Ascending aorta (tissue), 2 donors: ENCODE data around the gene ISG20. TPM values are rescaled to one million over a fixed set of nuclear protein-coding genes. Genes with fewer than 3 reads are reported as not detected.
"Not testable (repeated sequence)": the region's sequence is repeated elsewhere in the genome, so short reads cannot be mapped to it uniquely, and the experiment has no call there.

ENCODE experiments used
- DNase-seq, 2 donors: peaks; one replicate each; pipeline ENCODE4 v3.0.0-alpha.2; 2019; ENCODE audit warnings: low spot score in 2 of 2
- H3K27ac ChIP-seq, 2 donors: fragments of 200-600 bp; sonication (generic); one replicate each; pipeline ENCODE4 v1.5.1; 2016 to 2017; ENCODE audit warnings: mild to moderate bottlenecking in 1 of 2
- H3K27me3 ChIP-seq: fragments of 200-600 bp; sonication (generic); one replicate; pipeline ENCODE4 v1.5.1; 2017
- H3K36me3 ChIP-seq, 2 donors: fragments of 200-600 bp; sonication (generic); one replicate each; pipeline ENCODE4 v1.5.1; 2016
- H3K4me1 ChIP-seq, 2 donors: fragments of 200-600 bp; sonication (generic); one replicate each; pipeline ENCODE4 v1.5.1; 2016 to 2017; ENCODE audit warnings: mild to moderate bottlenecking in 1 of 2
- H3K4me3 ChIP-seq, 2 donors: fragments of 200-600 bp; sonication (generic); one replicate each; pipeline ENCODE4 v1.5.1; 2016 to 2017; ENCODE audit warnings: mild to moderate bottlenecking in 1 of 2
- H3K9me3 ChIP-seq, 2 donors: fragments of 200-600 bp; sonication (generic); one replicate each; pipeline ENCODE4 v1.5.1; 2016
- CTCF ChIP-seq, 3 experiments: fragments of 200-600 bp in 2 of 3; fragments of 450-650 bp in 1 of 3; sonication (generic) in 2 of 3; IDR thresholded peaks; one replicate each; pipeline ENCODE4 v1.5.1; 2016 to 2019; ENCODE audit warnings: antibody characterized with exemption in 3 of 3, mild to moderate bottlenecking in 1 of 3, moderate library complexity in 1 of 3
- intact Hi-C: fragments of 100-400 bp; cut with DNase I; formaldehyde crosslinking; loops from one replicate; pipeline ENCODE4 v1.15.1; 2023
- total RNA-seq: library from RNA; depleted of rRNA; stranded (reverse); fragments of >200 nt; gene quantifications from one replicate; pipeline ENCODE4 v1.1.0, GENCODE V29; 2016

ISG20 gene
- total RNA-seq, 1 donor from 2014 or later = 5.3 TPM

DNA sequence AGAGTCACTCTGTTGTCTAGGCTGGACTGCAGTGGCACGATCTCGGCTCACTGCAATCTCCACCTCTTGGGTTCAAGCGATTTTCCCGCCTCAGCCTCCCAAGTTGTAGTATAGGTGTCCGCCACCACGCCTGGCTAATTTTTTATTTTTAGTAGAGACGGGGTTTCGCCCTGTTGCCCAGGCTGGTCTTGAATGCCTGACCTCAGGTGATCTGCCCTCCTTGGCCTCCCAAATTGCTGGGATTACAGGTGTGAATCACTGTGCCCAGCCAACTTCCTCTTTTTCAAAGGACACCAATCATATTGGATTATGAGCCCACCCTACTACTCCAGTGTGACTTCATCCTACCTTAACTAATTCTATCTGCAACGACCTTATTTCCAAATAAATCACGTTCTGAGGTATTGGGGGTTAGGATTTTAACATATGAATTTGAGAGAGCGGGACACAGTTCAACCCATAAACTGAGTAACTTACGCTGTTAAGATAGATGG is 3.2 kb downstream of the ISG20 start:
- no peaks in the 10 kb centered on the region for H3K36me3 ChIP-seq

DNA sequence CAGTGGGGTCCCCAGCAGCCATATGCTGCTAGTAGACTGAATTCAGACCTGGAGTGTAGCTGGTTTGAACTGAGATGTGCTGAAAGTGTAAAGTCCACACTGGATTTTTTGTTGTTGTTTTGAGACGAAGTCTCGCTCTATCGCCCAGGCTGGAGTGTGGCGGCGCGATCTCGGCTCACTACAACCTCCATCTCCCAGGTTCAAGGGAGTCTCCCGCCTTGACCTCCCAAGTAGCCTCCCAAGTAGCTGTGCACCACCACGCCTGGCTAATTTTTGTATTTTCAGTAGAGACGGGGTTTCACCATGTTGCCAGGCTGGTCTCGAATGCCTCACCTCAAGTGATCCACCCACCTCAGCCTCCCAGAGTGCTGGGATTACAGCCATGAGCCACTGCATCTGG is 3.7 kb downstream of the ISG20 start:
- H3K27ac ChIP-seq, H3K4me3 ChIP-seq, H3K27me3 ChIP-seq, H3K9me3 ChIP-seq, intact Hi-C loops, H3K36me3 ChIP-seq: not testable (repeated sequence)
- DNase-seq = peak in 1 of 2 donors; percentile 3
- H3K4me1 ChIP-seq = peaks cover 0 to 15% of the 10 kb centered on the region in 2 donors

More for the DNA sequence above, 3.2 kb downstream of the ISG20 start:
- Histone ChIP-seq H3K4me1 (peaks cover 0 to 15% of the 10 kb centered on the region in 2 donors), H3K9me3 (no peaks in the 10 kb centered on the region), H3K4me3 (no peak overlapping the region), H3K27ac (no peak overlapping the region), H3K27me3 (no peaks in the 10 kb centered on the region)
- intact Hi-C loops = no loop called here
- TF ChIP-seq CTCF (IDR thresholded peaks at IDR 0.05) = no peak
- no peak for DNase-seq

- H3K9me3 ChIP-seq = no peaks in the 10 kb centered on the region
- TF ChIP-seq CTCF (IDR thresholded peaks at IDR 0.05) = no peak
- H3K4me1 ChIP-seq = no peaks in the 10 kb centered on the region
- no peak overlapping the region for H3K27ac ChIP-seq
- DNase-seq = peak; percentile 2 to 27
- intact Hi-C loops = no loop called here
- H3K27me3 ChIP-seq = no peaks in the 10 kb centered on the region
- no peak overlapping the region for H3K4me3 ChIP-seq
- H3K36me3 ChIP-seq = no peaks in the 10 kb centered on the region
Observed at GRCh38 chr15:88644741-88645140, 5.9 kb downstream of the ISG20 start.

GRCh38 chr15:88645171-88646087 is 6.6 kb downstream of the ISG20 start:
- no peaks in the 10 kb centered on the region for H3K9me3 ChIP-seq
- no peaks in the 10 kb centered on the region for H3K27me3 ChIP-seq
- no peak overlapping the region for H3K4me3 ChIP-seq
- TF ChIP-seq CTCF (IDR thresholded peaks at IDR 0.05) = no peak
- H3K4me1 ChIP-seq = no peaks in the 10 kb centered on the region
- no peak overlapping the region for H3K27ac ChIP-seq
- H3K36me3 ChIP-seq = no peaks in the 10 kb centered on the region
- peak; percentile 2 to 31 for DNase-seq
- intact Hi-C loops = no loop called here

DNA sequence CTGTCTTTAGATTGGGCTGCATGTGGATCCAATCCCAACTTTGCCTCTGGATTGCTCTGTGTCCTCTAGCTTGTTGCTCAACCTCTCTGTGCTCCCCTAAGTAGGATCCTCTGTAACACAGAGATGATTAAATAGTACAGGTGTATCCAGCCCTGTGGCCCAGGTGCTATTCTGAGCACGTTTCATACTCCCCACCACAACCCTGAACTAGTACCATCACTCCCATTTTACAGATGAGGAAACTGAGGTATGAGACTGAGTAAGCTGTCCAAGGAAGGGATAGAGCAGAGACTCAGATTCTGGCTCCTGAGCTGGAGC is 7.2 kb downstream of the ISG20 start:
- Histone ChIP-seq H3K27me3 (no peaks in the 10 kb centered on the region), H3K36me3 (no peaks in the 10 kb centered on the region), H3K4me3 (no peak overlapping the region), H3K27ac (no peak overlapping the region), H3K4me1 (no peaks in the 10 kb centered on the region), H3K9me3 (no peaks in the 10 kb centered on the region)
- DNase-seq = no peak
- intact Hi-C loops = no loop called here
- TF ChIP-seq CTCF (IDR thresholded peaks at IDR 0.05) = no peak

DNA sequence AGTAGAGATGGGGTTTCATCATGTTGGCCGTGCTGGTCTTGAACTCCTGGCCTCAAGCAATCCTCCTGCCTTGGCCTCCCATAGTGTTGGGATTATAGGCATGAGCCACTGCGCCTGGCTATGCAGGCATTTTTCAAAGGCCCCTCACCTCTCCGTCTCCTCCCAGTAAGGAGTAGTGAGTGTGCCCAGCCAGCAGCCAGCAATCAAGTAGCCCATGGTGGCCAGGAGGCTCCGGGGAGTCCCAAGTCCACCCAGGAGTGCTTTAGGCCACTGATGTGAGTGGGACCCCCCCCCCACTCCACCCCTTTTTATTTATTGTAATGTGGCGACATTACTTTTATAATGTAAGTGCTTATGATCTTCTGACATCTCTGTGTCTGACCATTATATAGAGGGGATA is 8.1 kb downstream of the ISG20 start:
- no peak for DNase-seq
- intact Hi-C loops = no loop called here

More for the DNA sequence above, 8.1 kb downstream of the ISG20 start:
- Histone ChIP-seq H3K4me3 (no peak overlapping the region), H3K36me3 (no peaks in the 10 kb centered on the region), H3K27ac (no peak overlapping the region), H3K27me3 (no peaks in the 10 kb centered on the region), H3K4me1 (no peaks in the 10 kb centered on the region), H3K9me3 (no peaks in the 10 kb centered on the region)
- no peak for TF ChIP-seq CTCF (IDR thresholded peaks at IDR 0.05)
